ENCODE results near the gene ULK2.

DNA sequence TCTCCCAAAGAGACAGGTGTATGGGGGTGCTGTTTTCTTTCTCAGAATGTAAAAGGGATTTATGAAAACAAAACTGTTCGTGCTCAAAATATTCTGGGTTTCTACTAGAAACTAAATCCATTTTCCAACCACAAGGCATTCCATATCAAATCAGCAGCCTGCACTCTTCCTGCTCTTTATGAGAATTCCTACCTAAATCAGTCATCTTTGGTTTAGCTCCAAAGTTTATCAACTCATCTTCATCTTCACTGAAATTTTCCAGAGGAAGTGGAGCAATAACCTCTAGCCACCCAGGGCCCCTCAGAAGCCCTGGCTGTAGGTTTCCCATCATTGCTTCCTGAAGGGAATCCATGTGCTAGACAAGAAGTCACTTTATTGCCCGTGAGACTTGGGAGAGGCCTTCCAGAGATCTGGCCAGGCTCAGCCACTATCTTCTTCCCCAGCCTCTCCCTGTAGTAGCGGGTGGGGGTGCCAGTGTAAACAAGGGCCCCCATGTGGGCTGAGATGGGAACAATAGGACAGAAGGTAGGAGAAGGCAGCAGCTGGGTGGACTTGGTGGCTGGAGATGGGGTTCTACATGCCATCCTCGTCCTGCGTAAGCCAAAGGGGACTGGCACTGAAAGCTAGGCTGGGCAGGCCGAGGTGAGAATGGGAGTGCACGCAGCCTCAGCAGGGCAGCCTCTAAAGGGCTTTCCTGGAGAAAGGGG lies 97.6 kb downstream of the ULK2 start:
- TF ChIP-seq, protein P1, sequence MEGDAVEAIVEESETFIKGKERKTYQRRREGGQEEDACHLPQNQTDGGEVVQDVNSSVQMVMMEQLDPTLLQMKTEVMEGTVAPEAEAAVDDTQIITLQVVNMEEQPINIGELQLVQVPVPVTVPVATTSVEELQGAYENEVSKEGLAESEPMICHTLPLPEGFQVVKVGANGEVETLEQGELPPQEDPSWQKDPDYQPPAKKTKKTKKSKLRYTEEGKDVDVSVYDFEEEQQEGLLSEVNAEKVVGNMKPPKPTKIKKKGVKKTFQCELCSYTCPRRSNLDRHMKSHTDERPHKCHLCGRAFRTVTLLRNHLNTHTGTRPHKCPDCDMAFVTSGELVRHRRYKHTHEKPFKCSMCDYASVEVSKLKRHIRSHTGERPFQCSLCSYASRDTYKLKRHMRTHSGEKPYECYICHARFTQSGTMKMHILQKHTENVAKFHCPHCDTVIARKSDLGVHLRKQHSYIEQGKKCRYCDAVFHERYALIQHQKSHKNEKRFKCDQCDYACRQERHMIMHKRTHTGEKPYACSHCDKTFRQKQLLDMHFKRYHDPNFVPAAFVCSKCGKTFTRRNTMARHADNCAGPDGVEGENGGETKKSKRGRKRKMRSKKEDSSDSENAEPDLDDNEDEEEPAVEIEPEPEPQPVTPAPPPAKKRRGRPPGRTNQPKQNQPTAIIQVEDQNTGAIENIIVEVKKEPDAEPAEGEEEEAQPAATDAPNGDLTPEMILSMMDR (IDR thresholded peaks at IDR 0.05) = no peak
- TF ChIP-seq POLR2AphosphoS5 (IDR thresholded peaks at IDR 0.05) (no peak), POLR2A (IDR thresholded peaks at IDR 0.05) (no peak)
